Activated naive CD4-positive, alpha-beta T cell treated with Interleukin-2 at 50 U/mL for 16 hours (primary cell): ENCODE measurements around the gene PARP14.
"Not testable (repeated sequence)": the region's sequence is repeated elsewhere in the genome, so short reads cannot be mapped to it uniquely, and the experiment has no call there.

Source experiments
- DNase-seq: peaks from one replicate; pipeline ENCODE4 v3.0.0-alpha.2; 2020

Gene PARP14

DNA sequence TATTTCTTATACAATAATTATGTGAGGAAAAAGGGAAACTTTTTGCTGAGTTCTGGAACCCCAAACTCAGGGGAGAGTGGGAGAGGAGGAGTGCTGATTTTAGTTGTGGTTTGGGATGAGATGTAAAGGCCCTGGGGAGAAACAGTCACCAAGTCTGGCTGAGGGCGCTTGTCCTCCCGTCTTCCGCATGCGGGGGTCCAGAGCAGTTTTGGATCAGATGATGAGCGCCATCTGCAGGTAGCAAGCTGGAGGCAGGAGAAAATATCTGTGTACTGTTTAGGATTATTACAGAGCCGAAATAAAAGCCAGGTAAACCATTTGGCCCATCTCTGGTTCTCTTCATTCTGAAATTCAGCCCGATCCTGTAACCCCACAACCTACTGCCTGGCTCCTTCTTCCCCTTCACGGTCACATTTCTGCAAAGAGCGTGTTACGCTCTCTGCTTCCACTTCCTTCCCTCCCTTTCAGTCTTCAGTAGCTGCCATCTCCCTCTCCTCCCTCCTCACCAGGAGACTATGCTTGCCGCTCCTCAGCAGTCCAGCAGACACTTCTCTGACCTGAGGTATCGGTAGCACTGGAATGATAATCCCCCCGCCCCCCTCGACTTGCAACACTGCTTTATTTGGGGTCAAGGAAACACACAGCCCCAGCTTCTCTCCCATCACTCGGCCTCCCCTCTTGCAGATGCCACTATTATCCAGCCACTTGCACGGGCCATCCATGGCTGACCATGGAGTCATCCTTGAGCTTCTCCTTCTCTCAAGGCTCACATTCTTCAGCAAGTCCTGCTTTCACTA is 1.4 kb upstream of the PARP14 start:
- peak; percentile 85 for DNase-seq

DNA sequence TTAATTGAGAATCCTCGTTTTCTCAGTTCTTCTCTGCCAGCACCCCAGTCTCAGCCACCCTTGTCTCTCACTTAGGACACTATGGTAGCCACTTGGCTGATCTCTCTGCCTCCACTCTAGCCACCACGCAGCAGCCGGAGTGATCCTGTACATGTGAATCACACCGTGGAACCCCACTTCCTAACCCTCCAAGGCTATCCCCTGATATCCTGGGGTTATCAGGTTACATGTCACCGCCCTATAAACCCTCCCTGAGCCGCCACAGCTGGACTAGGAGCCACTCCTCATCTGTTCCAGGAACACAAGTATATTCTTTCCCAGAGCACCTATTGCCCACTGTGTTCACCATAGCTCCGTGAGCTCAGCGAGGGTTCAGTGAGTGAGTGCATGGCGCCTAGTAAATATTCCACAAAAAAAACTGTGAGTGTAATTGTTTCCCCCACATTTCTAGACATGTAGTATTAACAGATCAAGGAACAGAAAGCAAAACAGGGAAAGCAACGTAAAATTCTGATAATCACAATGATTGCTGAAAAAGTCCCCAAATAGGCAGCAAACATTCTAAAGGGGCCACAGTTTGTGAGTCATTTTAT is 661 bp upstream of the PARP14 start:
- peak; percentile 22 for DNase-seq

DNA sequence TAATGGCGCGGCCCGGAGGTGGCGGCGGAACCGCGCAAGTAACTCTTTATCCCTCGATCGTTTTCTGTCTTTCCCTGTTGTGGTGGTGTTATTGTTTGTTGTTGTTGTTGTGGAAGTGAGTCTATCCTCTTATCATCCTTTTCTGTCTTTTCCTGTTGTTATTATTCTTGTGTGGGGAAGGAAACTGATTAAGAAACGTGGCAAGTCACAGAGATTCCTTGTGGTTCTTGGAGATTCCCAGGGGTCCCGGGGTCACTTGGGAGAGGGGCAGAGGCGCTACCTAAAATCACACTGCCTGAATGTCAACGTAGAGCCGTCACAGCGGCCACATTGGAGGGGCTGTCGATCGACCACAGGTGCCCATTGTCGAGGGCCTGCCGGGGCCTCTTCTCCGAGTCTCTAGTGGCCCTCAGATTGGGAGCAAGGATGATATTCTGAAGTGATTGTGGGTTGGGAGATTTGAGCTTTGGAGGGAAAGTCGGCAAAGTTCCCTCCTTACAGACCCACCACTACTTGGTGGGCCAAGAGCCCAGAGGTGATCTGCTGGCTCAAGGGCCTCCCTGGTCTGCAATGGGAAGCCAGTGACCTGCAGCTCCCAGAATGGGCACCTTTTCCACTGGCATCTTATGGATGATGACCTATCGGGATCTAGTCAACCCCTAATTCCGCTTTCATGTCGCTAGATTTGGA is 790 bp downstream of the PARP14 start:
- no peak for DNase-seq

DNA sequence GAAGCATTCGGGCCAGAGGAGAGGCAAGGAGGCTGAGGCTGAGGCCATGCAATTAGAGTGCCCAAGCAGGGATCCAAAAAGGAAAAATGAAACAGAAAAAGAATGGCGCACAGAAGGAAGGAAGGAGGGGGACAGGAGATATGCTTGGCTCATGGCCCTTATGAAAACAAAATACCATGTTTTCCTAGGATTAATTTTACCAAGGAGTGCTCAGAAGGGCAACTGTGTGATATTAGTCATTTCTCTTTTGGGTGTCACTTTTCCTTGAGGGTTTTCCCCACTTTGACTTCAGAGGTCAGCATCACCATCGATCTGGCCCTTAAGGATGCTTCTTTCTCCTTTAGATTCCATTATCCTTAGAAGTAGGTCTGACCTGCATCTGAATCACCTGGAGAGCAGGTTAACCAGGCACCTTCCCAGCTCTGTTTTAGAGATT is 1.4 kb downstream of the PARP14 start:
- DNase-seq: no peak

DNA sequence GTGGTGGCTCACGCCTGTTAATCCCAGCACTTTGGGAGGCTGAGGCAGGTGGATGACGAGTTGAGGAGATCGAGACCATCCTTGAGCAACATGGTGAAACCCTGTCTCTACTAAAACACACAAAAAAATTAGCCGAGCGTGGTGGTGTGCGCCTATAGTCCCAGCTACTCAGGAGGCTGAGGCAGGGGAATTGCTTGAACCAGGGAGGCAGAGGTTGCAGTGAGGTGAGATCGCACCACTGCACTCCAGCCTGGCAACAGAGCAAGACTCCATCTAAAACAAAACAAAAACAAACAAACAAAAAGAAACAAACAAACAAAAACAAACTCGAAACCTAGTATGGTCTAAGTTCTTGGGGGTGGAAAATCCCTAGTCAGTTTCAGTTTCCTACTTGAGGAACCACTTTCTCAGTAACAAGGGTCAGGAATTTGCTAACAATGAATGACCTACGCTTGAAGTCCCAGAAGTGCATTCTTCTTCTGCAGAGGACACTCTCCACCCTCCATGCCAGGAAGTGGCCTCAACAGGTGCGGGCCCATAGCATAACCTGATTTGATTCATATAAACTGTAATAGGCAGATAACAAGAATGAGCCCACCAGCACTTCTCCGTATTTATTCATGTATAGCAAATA is 2.3 kb downstream of the PARP14 start:
- not testable (repeated sequence) for DNase-seq

DNA sequence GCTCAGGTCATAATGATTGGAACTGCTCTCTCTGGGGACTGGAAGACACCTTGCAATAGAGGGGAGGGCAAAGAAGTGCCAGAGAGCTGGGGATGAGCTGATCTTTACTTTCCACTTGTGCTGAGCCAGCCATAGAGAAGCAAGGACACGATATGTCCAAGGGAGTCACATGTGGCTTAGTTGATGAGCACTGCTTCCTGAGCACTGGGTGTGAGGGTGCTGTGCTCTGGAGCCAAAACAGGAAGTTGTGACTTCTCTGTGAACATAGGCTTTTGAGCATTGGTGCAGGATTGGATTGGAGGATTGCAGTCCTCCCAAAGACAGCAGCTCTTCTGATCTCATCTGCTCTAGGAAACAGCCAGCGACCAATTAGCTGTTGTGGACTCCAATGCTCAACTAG is 6.7 kb downstream of the PARP14 start:
- no peak for DNase-seq

DNA sequence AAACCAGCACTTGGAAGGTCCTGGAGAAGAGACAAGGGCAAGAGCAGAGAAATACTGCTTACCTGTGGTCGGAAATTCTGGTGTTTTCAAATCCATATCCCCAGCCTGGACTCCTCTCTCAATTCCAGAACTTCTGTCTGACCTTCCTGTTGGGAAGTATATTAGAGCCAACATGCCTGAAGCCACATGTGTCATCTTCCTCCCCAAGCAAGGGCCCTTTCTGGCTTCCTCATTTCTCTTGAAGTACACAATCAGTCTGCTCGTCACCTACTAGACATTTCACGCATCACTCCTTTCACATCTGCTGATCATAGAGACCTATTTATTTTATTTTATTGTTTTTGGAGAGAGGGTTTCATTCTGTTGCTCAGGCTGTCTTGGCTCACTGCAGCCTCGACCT is 8.4 kb downstream of the PARP14 start:
- no peak for DNase-seq

DNA sequence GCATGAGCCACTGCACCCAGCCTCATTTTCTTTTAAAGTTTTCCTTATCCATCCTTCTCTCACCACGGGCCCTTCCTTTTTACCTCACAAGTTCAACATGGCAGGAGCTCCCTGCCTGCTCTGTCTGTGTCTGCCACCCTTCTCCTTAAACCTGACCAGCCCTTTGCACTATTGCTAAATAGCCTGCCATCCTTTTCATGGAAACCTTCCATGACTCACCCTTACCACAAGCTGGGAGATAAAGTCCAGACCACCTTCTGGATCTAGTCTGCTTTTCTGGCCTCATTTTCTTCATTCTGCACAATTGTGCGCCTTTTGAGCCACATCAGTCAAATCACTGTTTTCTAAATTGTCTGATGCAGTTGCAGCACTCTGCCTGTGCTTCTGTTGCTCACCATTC is 8.9 kb downstream of the PARP14 start:
- DNase-seq: no peak

DNA sequence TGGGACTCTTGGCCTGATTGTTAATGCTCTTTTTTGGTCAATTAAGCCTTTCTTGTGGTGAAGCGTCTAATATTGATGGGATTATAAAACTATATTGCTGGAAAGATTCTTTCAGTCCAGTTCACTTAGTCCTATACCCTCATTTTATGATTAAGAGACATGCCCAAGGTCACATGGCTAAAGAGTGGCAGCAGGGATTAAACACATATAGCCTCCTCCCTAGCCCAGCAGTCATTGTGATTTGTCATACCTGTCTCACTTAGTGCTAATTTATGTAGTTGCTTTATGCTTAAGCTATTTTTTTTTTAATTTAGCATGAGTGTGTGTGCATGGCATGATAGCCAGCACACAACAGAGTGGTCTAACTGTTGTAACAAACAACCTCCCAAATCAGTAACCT is 9.5 kb downstream of the PARP14 start:
- DNase-seq: no peak

DNA sequence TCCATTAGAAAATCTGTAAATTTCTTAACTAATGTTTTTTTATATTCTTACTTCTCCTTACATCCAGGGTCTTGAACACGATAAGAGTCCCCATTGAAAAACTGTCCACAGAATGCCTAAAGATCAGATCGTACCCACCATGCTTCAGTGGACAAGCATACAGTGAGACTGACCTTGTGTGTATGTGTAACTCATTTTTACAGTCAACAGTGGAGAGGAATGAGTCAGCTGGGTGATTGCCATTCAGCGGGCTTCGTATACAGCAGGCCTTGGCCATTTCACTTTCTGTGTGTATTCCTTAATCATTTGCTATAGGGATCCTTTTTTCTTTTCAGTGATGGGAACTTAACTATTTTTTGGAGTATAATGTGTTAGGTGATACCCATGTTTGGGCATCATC is 10.6 kb downstream of the PARP14 start:
- DNase-seq: no peak

DNA sequence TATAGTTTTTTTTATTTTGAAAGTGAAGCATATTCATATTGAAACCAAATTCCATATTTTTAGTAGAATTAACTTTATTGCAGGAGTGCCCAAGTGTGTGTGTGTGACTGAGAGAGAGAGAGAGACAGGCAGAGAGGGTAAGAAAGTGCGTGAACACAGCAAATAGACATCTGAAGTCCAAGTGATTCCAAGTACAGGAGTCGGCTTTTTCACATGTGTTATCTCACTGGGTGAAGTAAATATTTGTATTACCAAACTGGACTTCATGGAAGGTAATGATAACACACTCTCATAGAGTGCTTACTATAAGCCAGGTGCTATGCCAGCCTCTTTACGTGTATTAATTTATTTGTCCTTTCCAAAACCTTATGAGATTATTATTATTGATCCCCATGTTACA is 12.0 kb downstream of the PARP14 start:
- no peak for DNase-seq

DNA sequence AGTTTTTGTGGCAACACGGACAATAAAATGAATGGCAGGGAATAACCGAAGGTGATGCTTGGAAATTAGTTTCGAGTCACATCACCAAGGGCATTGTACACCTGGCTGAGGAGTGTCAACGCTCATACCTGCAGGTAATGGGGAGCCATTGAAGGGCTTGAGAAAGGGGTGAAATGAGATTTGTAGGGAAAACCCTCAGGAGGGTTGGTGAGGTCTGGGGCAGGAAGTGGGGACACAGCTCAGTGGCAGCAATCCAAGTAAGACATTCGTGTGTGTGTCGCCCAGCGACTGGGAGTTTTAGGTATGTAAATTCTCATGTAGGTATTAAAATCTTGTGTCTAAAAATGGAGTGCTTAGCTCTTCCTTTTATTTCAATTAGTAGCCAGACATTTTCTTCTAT is 14.3 kb downstream of the PARP14 start:
- no peak for DNase-seq

DNA sequence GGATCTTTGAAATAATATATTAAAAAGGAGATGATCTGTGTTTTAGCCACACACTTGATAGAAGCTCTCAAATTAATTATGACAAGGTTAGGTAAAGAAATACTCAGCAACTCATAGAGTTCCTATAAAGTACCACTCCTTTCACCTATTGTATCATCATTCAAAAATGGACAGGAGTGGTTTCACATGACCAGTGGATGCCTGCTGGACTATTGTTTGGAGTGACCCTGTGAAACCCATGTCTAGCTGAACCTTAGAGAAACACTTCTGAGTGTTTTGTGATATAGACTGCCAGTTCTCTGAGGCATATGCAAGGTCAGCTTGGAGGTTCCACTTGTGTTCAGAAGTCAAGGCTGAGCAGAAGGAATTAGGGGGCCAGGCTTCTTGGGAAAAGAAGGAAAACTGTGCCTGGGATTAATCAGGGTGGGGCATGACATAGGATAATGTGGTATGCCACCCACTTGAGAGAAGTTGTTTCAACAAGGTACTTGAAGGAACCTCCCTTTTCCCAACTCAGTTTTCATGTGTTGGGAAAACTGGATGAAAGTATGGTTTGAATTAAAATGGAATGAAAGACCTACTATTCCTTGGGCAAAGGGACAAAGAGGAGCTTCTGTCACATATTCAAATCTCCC is 15.4 kb downstream of the PARP14 start:
- DNase-seq: no peak

DNA sequence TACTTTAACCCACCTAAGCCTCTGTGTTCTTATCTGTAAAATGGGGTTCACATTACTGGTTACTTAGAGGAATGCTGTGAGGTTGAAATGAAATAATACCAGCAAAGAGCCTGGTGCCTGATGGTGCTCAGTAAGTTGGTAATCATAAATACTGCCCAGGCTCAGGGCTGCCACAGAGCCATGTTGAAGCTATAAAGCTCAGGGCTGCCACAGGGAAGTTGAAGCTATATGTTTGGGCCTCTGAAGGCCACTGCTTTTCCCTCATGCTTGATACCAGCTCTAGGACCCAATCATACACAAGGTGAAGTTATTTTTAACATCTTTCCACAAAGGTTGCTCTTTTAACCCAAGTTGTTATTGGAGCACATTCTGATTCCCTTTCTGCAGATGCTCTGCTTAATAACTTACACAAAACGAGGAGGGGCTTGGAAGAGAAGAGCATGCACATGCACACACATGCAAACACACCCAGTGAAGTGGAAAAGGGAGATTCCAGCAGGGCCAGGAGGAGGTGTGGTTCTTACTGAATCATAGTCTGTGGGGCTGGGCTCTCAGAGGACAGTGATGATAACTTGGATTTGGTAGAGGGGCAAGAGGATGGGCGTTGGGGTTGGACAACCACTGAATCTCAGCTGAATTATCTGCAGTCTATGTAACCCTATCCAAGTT is 17.4 kb downstream of the PARP14 start:
- no peak for DNase-seq

DNA sequence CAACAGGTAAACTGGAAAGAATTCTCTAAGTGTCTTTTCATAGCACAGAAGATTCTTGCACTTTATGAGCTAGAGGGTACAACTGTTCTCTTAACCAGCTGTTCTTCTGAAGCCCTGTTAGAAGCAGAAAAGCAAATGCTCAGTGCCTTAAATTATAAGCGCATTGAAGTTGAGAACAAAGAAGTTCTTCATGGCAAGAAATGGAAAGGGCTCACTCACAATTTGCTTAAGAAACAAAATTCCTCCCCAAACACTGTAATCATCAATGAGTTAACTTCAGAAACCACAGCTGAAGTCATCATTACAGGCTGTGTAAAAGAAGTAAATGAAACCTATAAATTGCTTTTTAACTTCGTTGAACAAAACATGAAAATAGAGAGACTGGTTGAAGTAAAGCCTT is 19.6 kb downstream of the PARP14 start:
- no peak for DNase-seq

DNA sequence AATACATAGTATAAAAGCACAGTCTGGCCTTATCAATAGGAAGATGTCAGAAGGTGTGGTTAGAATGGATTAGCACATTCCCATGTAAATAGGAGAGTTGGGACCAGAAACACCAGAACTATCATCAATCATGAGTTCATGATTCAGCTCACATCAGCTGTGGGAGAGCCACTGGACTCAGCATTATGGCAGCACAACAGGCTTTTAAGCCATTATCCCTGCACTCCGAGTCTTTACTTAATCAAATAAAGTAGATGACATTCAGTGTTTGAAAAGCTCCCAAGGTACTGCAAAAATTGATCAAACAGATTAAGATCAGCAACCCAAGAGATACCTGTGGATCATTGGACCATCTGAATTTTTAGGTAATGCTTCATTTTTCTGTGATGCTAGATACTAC is 24.7 kb downstream of the PARP14 start:
- no peak for DNase-seq

DNA sequence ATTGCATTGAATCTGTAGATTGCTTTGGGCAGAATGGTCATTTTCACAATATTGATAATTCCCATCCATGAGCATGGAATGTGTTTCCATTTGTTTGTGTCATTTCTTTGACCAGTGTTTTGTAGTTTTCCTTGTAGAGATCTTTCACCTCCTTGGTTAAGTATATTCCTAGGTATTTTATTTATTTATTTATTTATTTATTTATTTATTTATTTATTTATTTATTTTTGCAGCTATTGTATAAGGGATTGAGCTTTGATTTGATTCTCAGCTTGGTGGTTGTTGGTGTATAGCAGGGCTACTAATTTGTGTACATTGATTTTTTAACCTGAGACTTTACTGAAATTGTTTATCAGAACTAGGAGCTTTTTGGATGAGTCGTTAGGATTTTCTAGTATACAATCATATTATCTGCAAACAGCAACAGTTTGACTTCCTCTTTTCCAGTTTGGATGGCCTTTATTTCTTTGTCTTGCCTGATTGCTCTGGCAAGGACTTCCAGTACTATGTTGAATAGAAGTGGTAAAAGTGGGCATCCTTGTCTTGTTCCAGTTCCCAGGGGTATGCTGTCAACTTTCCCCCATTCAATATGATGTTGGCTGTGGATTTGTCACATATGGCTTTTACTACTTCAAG is 30.1 kb downstream of the PARP14 start:
- not testable (repeated sequence) for DNase-seq

DNA sequence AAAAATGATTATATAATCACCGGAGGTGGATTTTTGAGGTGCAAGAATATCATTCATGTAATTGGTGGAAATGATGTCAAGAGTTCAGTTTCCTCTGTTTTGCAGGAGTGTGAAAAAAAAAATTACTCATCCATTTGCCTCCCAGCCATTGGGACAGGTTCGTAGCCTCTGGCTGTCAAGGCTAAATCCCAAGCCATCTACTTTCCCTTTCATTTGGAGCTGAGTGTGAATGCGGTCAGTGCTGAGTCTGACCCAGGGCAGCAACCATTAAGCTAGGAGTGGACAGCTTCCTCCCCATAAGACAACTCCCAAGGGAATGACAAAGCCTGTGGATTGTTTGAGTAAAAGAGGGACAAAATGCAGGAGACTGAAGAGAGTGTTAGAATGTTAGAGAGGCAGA is 33.6 kb downstream of the PARP14 start:
- no peak for DNase-seq

DNA sequence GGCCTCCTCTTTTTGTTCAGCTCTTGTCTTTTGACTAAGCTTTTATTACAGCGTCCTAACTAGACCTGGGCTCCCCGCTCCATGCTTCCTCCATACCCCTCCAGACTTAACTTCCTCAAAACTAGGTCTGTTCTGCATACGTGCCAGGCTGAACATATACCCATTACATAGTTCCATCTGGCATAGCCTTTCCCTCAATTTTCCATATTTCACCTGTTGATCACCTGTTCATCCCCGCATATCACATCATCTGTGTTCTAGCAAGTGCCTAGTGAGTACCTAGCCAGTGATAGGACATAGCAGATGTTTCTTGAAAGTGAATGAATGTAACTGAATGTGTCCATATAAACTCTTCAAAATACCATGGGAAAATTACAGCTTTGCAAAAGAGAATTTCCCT is 36.0 kb downstream of the PARP14 start:
- DNase-seq: no peak

DNA sequence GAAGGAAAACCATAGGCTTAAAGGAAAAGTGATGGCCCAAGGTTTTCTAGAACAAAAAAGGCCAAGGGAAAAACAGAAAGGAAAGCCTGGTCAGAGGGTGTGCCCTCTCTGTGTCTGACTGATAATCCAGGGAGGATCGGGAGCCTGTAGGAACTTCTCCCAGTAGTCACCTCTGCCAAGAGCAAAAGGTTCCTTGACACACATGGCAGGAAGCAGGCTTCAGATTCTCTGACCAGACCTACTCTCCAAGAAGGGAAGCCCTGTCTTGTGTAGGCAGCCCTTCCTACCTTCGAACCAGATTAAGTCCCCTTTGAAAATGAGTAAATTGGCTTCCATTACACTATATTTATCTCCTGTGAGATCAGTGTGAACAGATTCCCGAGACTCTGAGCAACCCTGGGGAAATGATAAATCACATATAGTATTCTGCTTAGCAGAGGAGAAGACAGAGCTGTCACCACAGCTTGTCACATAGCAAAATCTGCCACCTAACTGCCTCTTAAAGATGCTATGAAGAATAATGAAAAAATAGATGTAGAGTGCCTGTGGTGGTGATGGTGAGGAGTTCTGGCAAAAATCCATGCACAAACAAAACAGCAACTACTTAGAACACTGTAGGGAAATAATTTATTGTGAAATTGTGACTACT is 38.8 kb downstream of the PARP14 start:
- no peak for DNase-seq

DNA sequence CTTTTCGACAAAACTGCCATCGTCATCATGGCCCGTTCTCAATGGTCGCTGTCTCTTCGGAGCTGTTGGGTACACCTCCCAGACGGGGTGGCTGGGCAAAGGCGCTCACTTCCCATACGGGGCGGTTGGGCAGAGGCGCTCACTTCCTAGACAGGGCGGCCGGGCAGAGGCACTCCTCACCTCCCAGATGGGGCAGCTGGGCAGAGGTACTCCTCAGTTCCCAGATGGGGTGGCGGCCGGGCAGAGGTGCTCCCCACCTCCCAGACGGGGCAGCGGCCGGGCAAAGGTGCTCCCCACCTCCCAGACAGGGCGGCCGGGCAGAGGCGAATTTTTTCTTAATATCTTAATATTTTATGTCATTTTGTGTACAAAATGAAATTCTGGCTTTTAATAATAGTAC is 44.5 kb downstream of the PARP14 start:
- no peak for DNase-seq

DNA sequence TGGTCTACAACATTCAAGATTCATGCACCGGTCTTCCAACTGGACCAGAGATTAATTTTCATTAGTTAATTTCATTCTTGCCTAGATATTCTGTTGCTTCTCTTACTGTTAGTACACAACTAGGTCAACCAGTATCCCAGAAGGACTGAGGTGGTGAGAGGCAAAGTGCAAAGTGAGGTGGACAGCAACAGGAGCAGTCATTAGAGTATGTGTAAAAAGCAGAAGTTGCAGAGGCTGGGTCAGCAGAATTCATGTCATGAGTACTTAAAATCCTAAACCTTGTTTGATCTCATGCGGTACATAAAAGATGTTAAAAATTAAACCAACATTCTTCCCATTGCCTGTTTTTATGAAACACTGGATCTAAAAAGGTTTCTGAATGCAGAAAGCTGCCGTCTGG is 46.7 kb downstream of the PARP14 start:
- DNase-seq: no peak
